Natural killer cell (primary cell): ENCODE results near the gene ZNF467. TPM values are rescaled to one million over a fixed set of nuclear protein-coding genes. Genes with fewer than 3 reads are reported as not detected.

Source experiments
- ATAC-seq, 3 donors: fragments of 150-1000 bp in 2 of 3; fragments of 200-7000 bp in 1 of 3; cut with Tn5 transposase; 1 replicate in 1 of 3; 2 replicates in 2 of 3; pipeline ENCODE4 v1.10.0; 2021; ENCODE audit warnings: mild to moderate bottlenecking in 2 of 3, moderate library complexity in 2 of 3
- DNase-seq, 2 donors: peaks; one replicate each; pipeline versions ENCODE4 v3.0.0 to v3.0.0-alpha.2; 2013 to 2021; ENCODE audit warnings: mixed read lengths in 1 of 2
- H3K27ac ChIP-seq: one replicate; pipeline ENCODE4 v1.5.1; 2013; ENCODE audit warnings: mild to moderate bottlenecking, low read length
- H3K27me3 ChIP-seq: one replicate; pipeline ENCODE4 v1.6.1; 2013; ENCODE audit warnings: low read length; ENCODE audit not compliant: control insufficient read depth, insufficient read depth
- H3K36me3 ChIP-seq: one replicate; pipeline ENCODE4 v1.6.1; 2013; ENCODE audit warnings: low read length; ENCODE audit not compliant: control insufficient read depth, insufficient read depth
- H3K4me1 ChIP-seq: one replicate; pipeline ENCODE4 v1.6.1; 2013; ENCODE audit warnings: low read length; ENCODE audit not compliant: control insufficient read depth, insufficient read depth
- H3K4me3 ChIP-seq: one replicate; pipeline ENCODE4 v1.5.1; 2013; ENCODE audit warnings: low read length
- H3K9me3 ChIP-seq: one replicate; pipeline ENCODE4 v1.6.1; 2013; ENCODE audit warnings: low read length; ENCODE audit not compliant: control insufficient read depth, insufficient read depth
- H3K27ac Mint-ChIP-seq, 2 donors: one replicate each; pipeline ENCODE4 v1.8.0; 2022; ENCODE audit warnings: mild to moderate bottlenecking in 2 of 2, mixed read lengths in 2 of 2, moderate library complexity in 1 of 2
- H3K27me3 Mint-ChIP-seq, 2 donors: one replicate each; pipeline ENCODE4 v1.8.0; 2022; ENCODE audit warnings: low read depth in 2 of 2, mixed read lengths in 2 of 2
- H3K36me3 Mint-ChIP-seq: one replicate; pipeline ENCODE4 v1.8.0; 2022; ENCODE audit warnings: mixed read lengths
- H3K4me1 Mint-ChIP-seq, 2 donors: one replicate each; pipeline ENCODE4 v1.8.0; 2022; ENCODE audit warnings: mixed read lengths in 2 of 2
- H3K4me3 Mint-ChIP-seq: one replicate; pipeline ENCODE4 v1.8.0; 2022; ENCODE audit warnings: mild to moderate bottlenecking, moderate library complexity, mixed read lengths
- H3K9me3 Mint-ChIP-seq, 2 donors: one replicate each; pipeline ENCODE4 v1.8.0; 2022; ENCODE audit warnings: mixed read lengths in 2 of 2
- WGBS: methylation state at CpG from one replicate; pipeline ENCODE4 v1.1.7; 2013; ENCODE audit warnings: missing lambda C conversion rate; ENCODE audit not compliant: insufficient coverage; 5-methylcytosine and 5-hydroxymethylcytosine counted together
- intact Hi-C: fragments of 100-400 bp; cut with micrococcal nuclease; formaldehyde crosslinking; loops from one replicate; pipeline ENCODE4 v1.14.2; 2022
- total RNA-seq, 4 donors: library from RNA; stranded (reverse); fragments of 120-200 nt in 1 of 4; gene quantifications; one replicate each; pipeline versions ENCODE4 v1.2.3 to v1.2.4, GENCODE V29; 2013 to 2022
- TF ChIP-seq, protein P1 (sequence below): fragments of 200-600 bp; IDR thresholded peaks from one replicate; pipeline ENCODE4 v1.8.0; 2022; ENCODE audit warnings: antibody characterized with exemption

The ZNF467 gene
- total RNA-seq, 3 donors from 2014 or later (not counting 1 experiment from before 2014, with no cell fraction given) = 2.8 to 5.4 (median 3.7) TPM

DNA sequence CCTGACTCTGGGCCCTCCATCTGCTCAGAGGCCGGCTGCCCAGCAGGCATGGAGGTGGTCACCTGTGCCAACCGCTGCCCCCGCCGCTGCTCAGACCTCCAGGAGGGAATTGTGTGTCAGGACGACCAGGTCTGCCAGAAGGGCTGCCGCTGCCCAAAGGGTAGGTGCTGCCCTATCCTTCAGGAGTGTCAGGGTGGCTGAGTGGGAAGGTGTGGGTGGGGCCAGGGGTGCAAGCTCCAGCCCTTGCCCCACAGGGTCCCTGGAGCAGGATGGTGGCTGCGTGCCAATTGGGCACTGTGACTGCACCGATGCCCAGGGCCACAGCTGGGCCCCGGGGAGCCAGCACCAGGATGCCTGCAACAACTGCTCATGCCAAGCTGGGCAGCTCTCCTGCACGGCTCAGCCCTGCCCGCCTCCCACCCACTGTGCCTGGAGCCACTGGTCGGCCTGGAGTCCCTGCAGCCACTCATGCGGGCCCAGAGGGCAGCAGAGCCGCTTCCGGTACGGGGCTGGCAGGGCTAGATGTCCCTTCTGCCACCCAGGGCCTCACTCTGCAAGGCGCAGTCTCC is 47.3 kb upstream of the ZNF467 start:
- Mint-ChIP-seq H3K4me1 (no peaks in the 10 kb centered on the region), H3K36me3 (no peaks in the 10 kb centered on the region), H3K27ac (no peak overlapping the region), H3K27me3 (no peaks in the 10 kb centered on the region), H3K9me3 (no peaks in the 10 kb centered on the region), H3K4me3 (no peak overlapping the region)
- TF ChIP-seq, protein P1, sequence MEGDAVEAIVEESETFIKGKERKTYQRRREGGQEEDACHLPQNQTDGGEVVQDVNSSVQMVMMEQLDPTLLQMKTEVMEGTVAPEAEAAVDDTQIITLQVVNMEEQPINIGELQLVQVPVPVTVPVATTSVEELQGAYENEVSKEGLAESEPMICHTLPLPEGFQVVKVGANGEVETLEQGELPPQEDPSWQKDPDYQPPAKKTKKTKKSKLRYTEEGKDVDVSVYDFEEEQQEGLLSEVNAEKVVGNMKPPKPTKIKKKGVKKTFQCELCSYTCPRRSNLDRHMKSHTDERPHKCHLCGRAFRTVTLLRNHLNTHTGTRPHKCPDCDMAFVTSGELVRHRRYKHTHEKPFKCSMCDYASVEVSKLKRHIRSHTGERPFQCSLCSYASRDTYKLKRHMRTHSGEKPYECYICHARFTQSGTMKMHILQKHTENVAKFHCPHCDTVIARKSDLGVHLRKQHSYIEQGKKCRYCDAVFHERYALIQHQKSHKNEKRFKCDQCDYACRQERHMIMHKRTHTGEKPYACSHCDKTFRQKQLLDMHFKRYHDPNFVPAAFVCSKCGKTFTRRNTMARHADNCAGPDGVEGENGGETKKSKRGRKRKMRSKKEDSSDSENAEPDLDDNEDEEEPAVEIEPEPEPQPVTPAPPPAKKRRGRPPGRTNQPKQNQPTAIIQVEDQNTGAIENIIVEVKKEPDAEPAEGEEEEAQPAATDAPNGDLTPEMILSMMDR = no peak
- H3K4me1 ChIP-seq = no peaks in the 10 kb centered on the region
- intact Hi-C loops = no loop called here
- ATAC-seq (no peak), DNase-seq (no peak)
- H3K4me3 ChIP-seq = no peak overlapping the region
- H3K9me3 ChIP-seq = no peaks in the 10 kb centered on the region
- no peaks in the 10 kb centered on the region for H3K36me3 ChIP-seq
- WGBS = 93% methylated on average over 17 of the region's 17 CpGs
- H3K27ac ChIP-seq = no peak overlapping the region
- H3K27me3 ChIP-seq = no peaks in the 10 kb centered on the region

DNA sequence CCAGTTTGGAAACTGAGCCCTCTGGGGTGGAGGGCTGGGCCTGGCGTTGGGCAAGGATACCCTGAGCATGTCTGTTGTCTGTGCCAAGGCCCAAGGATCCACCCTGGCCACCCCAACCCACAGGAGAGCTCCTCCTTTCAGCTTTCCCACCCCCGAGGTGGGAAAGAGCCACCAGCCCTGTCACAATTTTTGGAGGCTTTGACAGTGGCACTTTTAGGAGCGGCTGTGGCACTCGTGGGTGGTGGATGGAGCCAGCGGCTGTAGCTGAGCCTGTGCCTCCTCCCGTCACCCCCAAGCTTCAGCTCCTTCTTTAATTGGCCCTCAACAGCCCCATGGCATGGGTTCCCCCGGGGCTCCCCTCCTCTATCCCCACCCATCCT is 46.6 kb upstream of the ZNF467 start:
- no peaks in the 10 kb centered on the region for H3K4me1 Mint-ChIP-seq
- H3K27me3 ChIP-seq = no peaks in the 10 kb centered on the region
- no peak overlapping the region for H3K4me3 ChIP-seq
- ATAC-seq = no peak
- H3K9me3 Mint-ChIP-seq = no peaks in the 10 kb centered on the region
- H3K27me3 Mint-ChIP-seq = no peaks in the 10 kb centered on the region
- H3K27ac Mint-ChIP-seq = no peak overlapping the region
- H3K36me3 Mint-ChIP-seq = no peaks in the 10 kb centered on the region
- H3K4me1 ChIP-seq = no peaks in the 10 kb centered on the region
- 88% methylated on average over 7 of the region's 7 CpGs for WGBS
- TF ChIP-seq, protein P1 = no peak
- intact Hi-C loops = no loop called here
- DNase-seq = no peak
- no peak overlapping the region for H3K27ac ChIP-seq
- H3K9me3 ChIP-seq = no peaks in the 10 kb centered on the region
- no peaks in the 10 kb centered on the region for H3K36me3 ChIP-seq
- no peak overlapping the region for H3K4me3 Mint-ChIP-seq

DNA sequence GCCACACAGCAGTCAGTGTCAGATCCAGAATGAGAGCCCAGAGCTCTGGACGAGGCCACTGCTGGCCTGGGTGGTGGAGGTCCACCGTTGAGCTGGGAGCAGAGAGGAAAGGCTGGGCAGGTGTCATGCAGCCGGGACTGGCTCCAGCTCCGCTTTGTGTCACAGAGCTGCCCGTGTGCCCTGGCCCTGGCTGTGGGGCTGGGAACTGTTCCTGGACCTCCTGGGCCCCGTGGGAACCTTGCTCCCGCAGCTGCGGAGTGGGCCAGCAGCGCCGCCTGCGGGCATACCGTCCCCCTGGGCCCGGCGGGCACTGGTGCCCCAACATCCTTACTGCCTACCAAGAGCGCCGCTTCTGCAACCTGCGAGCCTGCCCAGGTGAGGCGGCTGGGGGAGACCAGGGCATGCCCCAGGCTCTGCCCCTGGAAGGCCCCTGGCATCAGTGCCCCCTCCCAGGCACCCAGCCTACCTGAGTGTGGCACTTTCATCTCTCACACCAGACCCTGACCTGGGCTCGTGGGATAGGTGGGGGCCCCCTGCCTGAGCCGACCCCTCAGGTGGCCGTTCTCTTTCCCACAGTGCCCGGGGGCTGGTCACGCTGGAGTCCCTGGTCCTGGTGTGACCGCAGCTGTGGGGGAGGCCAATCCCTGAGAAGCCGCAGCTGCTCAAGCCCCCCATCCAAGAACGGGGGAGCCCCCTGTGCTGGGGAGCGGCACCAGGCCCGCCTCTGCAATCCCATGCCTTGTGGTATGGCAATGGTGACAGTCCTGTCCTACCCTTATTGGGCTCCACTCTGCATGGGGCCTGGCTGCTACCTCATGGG is 46.0 kb upstream of the ZNF467 start:
- H3K36me3 ChIP-seq = no peaks in the 10 kb centered on the region
- H3K27ac ChIP-seq = no peak overlapping the region
- Mint-ChIP-seq H3K27me3 (no peaks in the 10 kb centered on the region), H3K9me3 (no peaks in the 10 kb centered on the region), H3K27ac (no peak overlapping the region), H3K4me3 (no peak overlapping the region), H3K36me3 (no peaks in the 10 kb centered on the region), H3K4me1 (no peaks in the 10 kb centered on the region)
- TF ChIP-seq, protein P1 = no peak
- no peaks in the 10 kb centered on the region for H3K9me3 ChIP-seq
- H3K27me3 ChIP-seq = no peaks in the 10 kb centered on the region
- 89% methylated on average over 28 of the region's 28 CpGs for WGBS
- no peak overlapping the region for H3K4me3 ChIP-seq
- ATAC-seq (no peak), DNase-seq (no peak)
- H3K4me1 ChIP-seq = no peaks in the 10 kb centered on the region
- intact Hi-C loops = no loop called here

DNA sequence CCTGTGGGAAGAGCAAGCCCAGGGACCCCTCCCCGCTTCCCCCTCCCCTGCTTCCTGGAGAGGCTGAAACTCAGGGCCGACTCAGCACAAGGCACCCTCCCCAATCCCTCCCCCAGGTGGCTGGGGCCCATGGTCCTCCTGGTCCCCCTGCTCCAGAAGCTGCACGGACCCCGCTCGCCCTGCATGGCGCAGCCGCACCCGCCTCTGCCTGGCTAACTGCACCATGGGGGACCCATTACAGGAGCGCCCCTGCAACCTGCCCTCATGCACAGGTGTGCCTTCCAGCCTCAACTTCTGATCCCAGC is 45.1 kb upstream of the ZNF467 start:
- Histone ChIP-seq H3K4me1 (no peaks in the 10 kb centered on the region), H3K27ac (no peak overlapping the region), H3K9me3 (no peaks in the 10 kb centered on the region), H3K27me3 (no peaks in the 10 kb centered on the region), H3K4me3 (no peak overlapping the region), H3K36me3 (no peaks in the 10 kb centered on the region)
- DNase-seq = no peak
- no peak for ATAC-seq
- Mint-ChIP-seq H3K4me1 (no peaks in the 10 kb centered on the region), H3K27me3 (no peaks in the 10 kb centered on the region), H3K36me3 (no peaks in the 10 kb centered on the region), H3K4me3 (no peak overlapping the region), H3K9me3 (no peaks in the 10 kb centered on the region), H3K27ac (no peak overlapping the region)
- TF ChIP-seq, protein P1 = no peak
- WGBS = 80% methylated on average over 9 of the region's 9 CpGs
- intact Hi-C loops = no loop called here
